Thoracic aorta (tissue), 2 donors: ENCODE data around the gene CXCL10. TPM values are rescaled to one million over a fixed set of nuclear protein-coding genes. Genes with fewer than 3 reads are reported as not detected.

Experiments used
- ATAC-seq: fragments of 150-250 bp; one replicate; pipeline ENCODE4 v1.8.0; 2017; ENCODE audit warnings: low read depth; ENCODE audit not compliant: insufficient number of reproducible peaks, low FRiP score
- DNase-seq: peaks from one replicate; pipeline ENCODE4 v3.0.0-alpha.2; 2020; ENCODE audit warnings: low spot score
- H3K27ac ChIP-seq, 2 donors: fragments of 200-600 bp; sonication (generic); 1 replicate in 1 of 2; 2 replicates in 1 of 2; pipeline ENCODE4 v1.5.1; 2016; ENCODE audit warnings: mild to moderate bottlenecking in 2 of 2, moderate library complexity in 2 of 2
- H3K27me3 ChIP-seq: fragments of 200-600 bp; sonication (generic); replicated peaks from 2 replicates; pipeline ENCODE4 v1.6.0; 2016; ENCODE audit warnings: mild to moderate bottlenecking; ENCODE audit not compliant: insufficient read depth
- H3K36me3 ChIP-seq: fragments of 200-600 bp; sonication (generic); one replicate; pipeline ENCODE4 v1.5.1; 2016
- H3K4me1 ChIP-seq, 2 donors: fragments of 200-600 bp; sonication (generic); 1 replicate in 1 of 2; 2 replicates in 1 of 2; pipeline versions ENCODE4 v1.5.1 to v1.6.0; 2016; ENCODE audit warnings: low read depth in 2 of 2, mild to moderate bottlenecking in 1 of 2; ENCODE audit not compliant: control insufficient read depth in 1 of 2
- H3K4me3 ChIP-seq: fragments of 200-600 bp; sonication (generic); 2 replicates; pipeline ENCODE4 v1.5.1; 2016; ENCODE audit warnings: mild to moderate bottlenecking
- H3K9me3 ChIP-seq: fragments of 200-600 bp; sonication (generic); 2 replicates; pipeline ENCODE4 v1.5.1; 2016
- CTCF ChIP-seq: fragments of 200-600 bp; sonication (generic); IDR thresholded peaks from one replicate; pipeline ENCODE4 v1.5.1; 2019; ENCODE audit warnings: antibody characterized with exemption
- total RNA-seq, 2 donors: library from RNA; depleted of rRNA; stranded (reverse); fragments of >200 nt; gene quantifications; one replicate each; pipeline versions ENCODE4 v1.1.0 to v1.2.3, GENCODE V29; 2016

CXCL10 gene
- total RNA-seq, 2 donors from 2014 or later = 1.3 to 16.2 TPM

GRCh38 chr4:76013540-76013939 lies 9.8 kb downstream of the CXCL10 start:
- TF ChIP-seq CTCF = no peak
- Histone ChIP-seq H3K9me3 (no peaks in the 10 kb centered on the region), H3K27ac (no peak overlapping the region), H3K4me3 (no peak overlapping the region), H3K36me3 (no peaks in the 10 kb centered on the region), H3K4me1 (peaks cover 0 to 5% of the 10 kb centered on the region in 2 donors), H3K27me3 (no peaks in the 10 kb centered on the region)
- DNase-seq (no peak), ATAC-seq (no peak)

- H3K4me1 ChIP-seq = peaks cover 0 to 5% of the 10 kb centered on the region in 2 donors
- no peaks in the 10 kb centered on the region for H3K36me3 ChIP-seq
- DNase-seq = no peak
- H3K27me3 ChIP-seq = no peaks in the 10 kb centered on the region
- H3K4me3 ChIP-seq = no peak overlapping the region
- ATAC-seq = no peak
- H3K9me3 ChIP-seq = no peaks in the 10 kb centered on the region
- TF ChIP-seq CTCF = no peak
- H3K27ac ChIP-seq = no peak overlapping the region
These were observed 10.9 kb downstream of the CXCL10 start for GRCh38 chr4:76012388-76012801.

GRCh38 chr4:76011700-76012387 lies 11.5 kb downstream of the CXCL10 start:
- peaks cover 0 to 5% of the 10 kb centered on the region in 2 donors for H3K4me1 ChIP-seq
- H3K4me3 ChIP-seq = peak overlapping the region; percentile 28
- H3K9me3 ChIP-seq = no peaks in the 10 kb centered on the region
- ATAC-seq (no peak), DNase-seq (no peak)
- H3K27ac ChIP-seq = no peak overlapping the region
- TF ChIP-seq CTCF = no peak
- no peaks in the 10 kb centered on the region for H3K36me3 ChIP-seq
- H3K27me3 ChIP-seq = no peaks in the 10 kb centered on the region

GRCh38 chr4:76011018-76011670 lies 12.2 kb downstream of the CXCL10 start:
- H3K4me1 ChIP-seq = peaks cover 0 to 5% of the 10 kb centered on the region in 2 donors
- ATAC-seq = no peak
- no peaks in the 10 kb centered on the region for H3K27me3 ChIP-seq
- H3K4me3 ChIP-seq = no peak overlapping the region
- no peak for DNase-seq
- H3K9me3 ChIP-seq = no peaks in the 10 kb centered on the region
- no peaks in the 10 kb centered on the region for H3K36me3 ChIP-seq
- no peak overlapping the region for H3K27ac ChIP-seq
- TF ChIP-seq CTCF = no peak

GRCh38 chr4:76010576-76010975 lies 12.7 kb downstream of the CXCL10 start:
- TF ChIP-seq CTCF = no peak
- Histone ChIP-seq H3K27me3 (no peaks in the 10 kb centered on the region), H3K36me3 (no peaks in the 10 kb centered on the region), H3K27ac (no peak overlapping the region), H3K9me3 (no peaks in the 10 kb centered on the region), H3K4me1 (peaks cover 0 to 5% of the 10 kb centered on the region in 2 donors), H3K4me3 (no peak overlapping the region)
- ATAC-seq (no peak), DNase-seq (no peak)
